NT2/D1 (cell line): Measurements from ENCODE around the gene ZDHHC22.

Source experiments
- SUZ12 ChIP-seq: IDR thresholded peaks from 2 replicates; pipeline ENCODE4 v1.6.1; 2011; ENCODE audit not compliant: insufficient read length, insufficient read depth; ENCODE audit errors: extremely low read depth
- YY1 ChIP-seq: IDR thresholded peaks from 2 replicates; pipeline ENCODE4 v1.6.1; 2011; ENCODE audit not compliant: insufficient read length, insufficient read depth
- ZNF274 ChIP-seq: IDR thresholded peaks from 2 replicates; pipeline ENCODE4 v1.6.1; 2011; ENCODE audit warnings: mild to moderate bottlenecking, low read depth, low read length

- TF ChIP-seq YY1 (no peak), ZNF274 (no peak), SUZ12 (no peak)
Observed at GRCh38 chr14:77123381-77124325, 17.9 kb downstream of the ZDHHC22 start.
